ENCODE results near the gene CEP128.
A peak's percentile ranks its signal among the peaks of the same experiment; 100 is the strongest.

The CEP128 gene

GRCh38 chr14:80713076-80713850 is 228.3 kb downstream of the CEP128 start:
- H3K9me3 Mint-ChIP-seq: no peaks in the 10 kb centered on the region
- no peak overlapping the region for H3K4me3 Mint-ChIP-seq
- no peaks in the 10 kb centered on the region for H3K27me3 Mint-ChIP-seq
- H3K4me1 Mint-ChIP-seq: peaks cover 5% of the 10 kb centered on the region
- peaks cover 5% of the 10 kb centered on the region for H3K36me3 Mint-ChIP-seq
- peak overlapping the region; percentile 19 for H3K27ac Mint-ChIP-seq

DNA sequence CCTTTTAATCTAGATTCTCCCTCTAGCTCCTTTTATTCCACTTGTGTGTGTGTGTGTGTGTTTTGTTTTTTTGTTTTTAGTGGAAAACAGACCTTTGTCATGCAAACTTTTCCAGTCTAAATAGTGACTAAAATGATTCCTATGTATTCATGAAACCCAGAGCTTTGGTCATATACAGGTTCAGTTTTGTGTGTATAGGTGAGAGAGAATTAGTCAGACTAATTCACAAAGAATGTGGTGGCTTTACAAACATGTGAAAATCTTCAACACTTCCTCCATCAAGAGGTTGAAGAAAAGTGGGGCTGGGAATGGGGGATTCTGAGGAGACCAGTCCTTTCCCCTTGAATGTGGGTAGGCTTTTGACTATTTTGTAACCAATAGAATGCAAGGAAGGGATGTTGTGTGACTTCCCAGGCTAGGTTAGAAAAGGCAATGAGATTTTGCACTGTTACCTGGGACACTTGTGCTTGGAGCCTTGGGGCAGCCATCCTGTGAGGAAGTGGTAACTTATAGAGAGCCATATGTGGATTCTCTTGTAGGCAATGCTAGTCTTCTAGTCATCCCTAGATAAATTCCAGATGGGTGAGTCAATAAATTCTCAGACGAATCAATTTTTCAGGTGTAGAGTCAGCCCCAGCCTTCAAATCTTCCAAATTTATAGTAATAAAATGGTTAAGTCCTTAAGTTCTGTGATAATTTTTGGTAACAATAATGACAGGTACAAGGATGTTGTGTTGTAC is 236.1 kb downstream of the CEP128 start:
- H3K27me3 Mint-ChIP-seq: no peaks in the 10 kb centered on the region
- peaks cover 1% of the 10 kb centered on the region for H3K36me3 Mint-ChIP-seq
- H3K27ac Mint-ChIP-seq: no peak overlapping the region
- no peaks in the 10 kb centered on the region for H3K4me1 Mint-ChIP-seq
- H3K4me3 Mint-ChIP-seq: no peak overlapping the region
- no peaks in the 10 kb centered on the region for H3K9me3 Mint-ChIP-seq

DNA sequence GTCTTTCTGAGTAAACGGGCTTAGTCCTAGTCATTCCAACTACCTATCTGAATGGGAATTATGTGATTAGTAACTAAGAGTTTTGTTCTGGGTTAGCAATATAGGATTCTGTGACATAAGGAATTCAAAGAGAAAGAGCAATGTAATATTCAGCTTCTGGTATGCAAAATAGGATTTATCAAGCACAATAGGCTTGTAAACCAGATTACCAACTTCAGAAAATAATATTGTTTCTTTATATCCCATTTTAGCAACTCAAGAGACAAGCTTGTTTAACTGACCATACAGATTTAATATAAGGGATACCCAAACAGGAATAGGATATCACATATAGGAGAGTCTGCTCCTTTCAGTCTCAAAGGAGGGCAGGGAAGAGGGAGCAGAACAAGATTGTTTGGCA is 240.9 kb downstream of the CEP128 start:
- no peaks in the 10 kb centered on the region for H3K27me3 Mint-ChIP-seq
- H3K4me1 Mint-ChIP-seq: no peaks in the 10 kb centered on the region
- H3K36me3 Mint-ChIP-seq: peaks cover 1% of the 10 kb centered on the region
- H3K9me3 Mint-ChIP-seq: no peaks in the 10 kb centered on the region
- H3K27ac Mint-ChIP-seq: no peak overlapping the region
- H3K4me3 Mint-ChIP-seq: no peak overlapping the region

GRCh38 chr14:80699861-80700260 is 241.7 kb downstream of the CEP128 start:
- Mint-ChIP-seq H3K27me3 (no peaks in the 10 kb centered on the region), H3K27ac (no peak overlapping the region), H3K4me3 (no peak overlapping the region), H3K9me3 (no peaks in the 10 kb centered on the region), H3K4me1 (no peaks in the 10 kb centered on the region), H3K36me3 (peaks cover 1% of the 10 kb centered on the region)

DNA sequence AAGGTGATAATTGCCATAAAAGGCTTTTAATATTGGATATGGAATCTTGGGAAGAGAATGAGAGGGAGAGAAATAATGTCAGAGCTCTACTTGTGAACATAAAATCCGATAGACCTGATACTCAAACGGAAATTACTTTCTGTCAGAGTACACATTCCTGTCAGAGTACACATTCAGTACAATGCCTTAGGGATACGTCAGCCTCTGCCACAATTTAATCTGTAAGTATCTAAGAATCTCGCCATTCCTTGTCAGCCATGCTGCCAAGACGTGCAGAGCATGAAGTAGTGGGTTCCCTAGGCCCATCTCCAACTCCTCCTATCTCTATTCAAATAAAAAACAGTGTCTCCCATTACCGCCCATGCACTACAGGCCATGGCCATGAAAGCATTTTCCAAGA is 242.6 kb downstream of the CEP128 start:
- H3K4me3 Mint-ChIP-seq: no peak overlapping the region
- H3K36me3 Mint-ChIP-seq: peaks cover 1% of the 10 kb centered on the region

DNA sequence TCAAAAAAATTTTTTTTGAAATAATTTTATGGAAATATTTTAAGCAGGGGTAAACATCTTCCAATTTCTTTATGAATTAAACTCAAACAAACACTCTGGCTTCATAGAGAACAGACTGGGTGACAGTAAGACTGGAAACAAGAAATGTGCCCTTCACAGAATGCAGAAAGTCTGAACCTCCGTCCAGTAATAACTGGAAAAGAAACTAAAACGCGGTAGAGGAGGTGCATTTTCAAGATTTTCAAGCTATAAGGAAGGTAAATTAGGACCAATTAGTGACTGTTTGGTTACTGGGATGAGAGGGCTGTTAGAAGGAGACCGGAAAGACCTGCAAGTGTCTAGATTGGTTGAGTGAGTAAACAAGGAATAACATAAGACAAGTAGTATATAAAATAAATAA is 245.7 kb downstream of the CEP128 start:
- no peaks in the 10 kb centered on the region for H3K36me3 Mint-ChIP-seq
- H3K9me3 Mint-ChIP-seq: no peaks in the 10 kb centered on the region
- no peaks in the 10 kb centered on the region for H3K4me1 Mint-ChIP-seq
- no peak overlapping the region for H3K27ac Mint-ChIP-seq
- no peak overlapping the region for H3K4me3 Mint-ChIP-seq
- H3K27me3 Mint-ChIP-seq: no peaks in the 10 kb centered on the region

More for the DNA sequence above, 242.6 kb downstream of the CEP128 start:
- Mint-ChIP-seq H3K9me3 (no peaks in the 10 kb centered on the region), H3K27ac (no peak overlapping the region), H3K4me1 (no peaks in the 10 kb centered on the region), H3K27me3 (no peaks in the 10 kb centered on the region)

DNA sequence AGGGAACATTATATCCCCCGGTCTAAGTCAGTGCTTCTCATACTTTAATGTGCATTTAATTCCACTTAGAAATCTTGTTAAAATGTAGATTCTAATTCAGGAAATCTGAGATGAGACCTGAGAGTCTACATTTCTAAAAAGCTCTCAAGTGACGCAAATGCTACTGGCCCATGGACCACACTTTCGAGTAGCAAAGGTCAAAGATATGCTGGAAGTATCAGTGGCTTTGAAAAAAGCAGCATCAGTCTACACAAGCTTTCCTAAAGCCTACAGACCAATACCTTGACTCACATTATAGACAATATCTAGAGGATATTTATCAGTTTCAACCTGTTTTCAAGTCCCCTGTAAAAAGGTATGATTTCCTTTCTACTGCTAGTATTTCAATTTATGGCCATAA is 248.6 kb downstream of the CEP128 start:
- H3K36me3 Mint-ChIP-seq: no peaks in the 10 kb centered on the region
- no peak overlapping the region for H3K27ac Mint-ChIP-seq
- no peaks in the 10 kb centered on the region for H3K27me3 Mint-ChIP-seq
- no peaks in the 10 kb centered on the region for H3K9me3 Mint-ChIP-seq
- H3K4me1 Mint-ChIP-seq: no peaks in the 10 kb centered on the region
- no peak overlapping the region for H3K4me3 Mint-ChIP-seq

GRCh38 chr14:80681651-80682050 is 259.9 kb downstream of the CEP128 start:
- H3K36me3 Mint-ChIP-seq: peaks cover 27% of the 10 kb centered on the region
- H3K4me1 Mint-ChIP-seq: no peaks in the 10 kb centered on the region
- H3K4me3 Mint-ChIP-seq: no peak overlapping the region
- no peaks in the 10 kb centered on the region for H3K27me3 Mint-ChIP-seq
- no peak overlapping the region for H3K27ac Mint-ChIP-seq
- H3K9me3 Mint-ChIP-seq: peaks cover 37% of the 10 kb centered on the region

DNA sequence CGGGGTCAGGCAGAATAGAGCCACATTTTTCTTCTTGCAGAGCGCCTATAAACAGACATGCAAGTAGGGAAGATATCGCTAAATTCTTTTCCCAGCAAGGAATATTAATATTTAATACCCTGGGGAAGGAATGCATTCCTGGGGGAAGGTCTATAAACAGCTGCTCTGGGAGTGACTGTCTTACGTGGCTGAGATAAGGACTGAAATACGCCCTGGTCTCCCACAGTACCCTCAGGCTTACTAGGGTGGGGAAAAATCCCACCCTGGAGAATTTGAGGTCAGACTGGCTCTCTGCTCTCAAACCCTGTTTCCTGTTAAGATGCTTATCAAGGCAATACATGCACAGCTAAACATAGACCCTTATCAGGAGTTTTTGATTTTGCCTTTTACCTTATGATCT is 262.3 kb downstream of the CEP128 start:
- H3K27me3 Mint-ChIP-seq: no peaks in the 10 kb centered on the region
- H3K4me3 Mint-ChIP-seq: no peak overlapping the region
- peaks cover 23% of the 10 kb centered on the region for H3K36me3 Mint-ChIP-seq
- no peak overlapping the region for H3K27ac Mint-ChIP-seq
- H3K9me3 Mint-ChIP-seq: peaks cover 35% of the 10 kb centered on the region
- no peaks in the 10 kb centered on the region for H3K4me1 Mint-ChIP-seq

DNA sequence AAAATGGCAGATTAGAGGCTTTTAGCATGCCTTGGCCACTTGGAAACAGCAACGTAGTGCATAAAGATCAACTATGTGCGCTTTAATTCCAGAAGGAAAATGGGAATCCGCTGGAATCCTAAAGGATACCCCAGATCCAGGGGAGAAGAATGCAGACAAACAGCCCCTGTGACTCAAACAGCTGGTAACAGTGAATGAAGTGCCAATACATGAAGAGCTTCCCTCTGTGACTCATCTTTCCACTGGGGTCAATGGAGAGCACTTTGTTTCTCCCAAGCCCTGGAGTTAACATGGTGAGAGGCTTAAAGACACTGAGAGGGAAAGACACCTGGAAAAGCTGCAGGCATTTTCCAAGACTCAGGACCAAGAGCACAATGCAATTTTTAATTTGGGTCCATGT is 263.1 kb downstream of the CEP128 start:
- peaks cover 22% of the 10 kb centered on the region for H3K36me3 Mint-ChIP-seq
- H3K4me3 Mint-ChIP-seq: no peak overlapping the region
- H3K27ac Mint-ChIP-seq: no peak overlapping the region
- peaks cover 27% of the 10 kb centered on the region for H3K9me3 Mint-ChIP-seq
- H3K4me1 Mint-ChIP-seq: no peaks in the 10 kb centered on the region
- no peaks in the 10 kb centered on the region for H3K27me3 Mint-ChIP-seq

DNA sequence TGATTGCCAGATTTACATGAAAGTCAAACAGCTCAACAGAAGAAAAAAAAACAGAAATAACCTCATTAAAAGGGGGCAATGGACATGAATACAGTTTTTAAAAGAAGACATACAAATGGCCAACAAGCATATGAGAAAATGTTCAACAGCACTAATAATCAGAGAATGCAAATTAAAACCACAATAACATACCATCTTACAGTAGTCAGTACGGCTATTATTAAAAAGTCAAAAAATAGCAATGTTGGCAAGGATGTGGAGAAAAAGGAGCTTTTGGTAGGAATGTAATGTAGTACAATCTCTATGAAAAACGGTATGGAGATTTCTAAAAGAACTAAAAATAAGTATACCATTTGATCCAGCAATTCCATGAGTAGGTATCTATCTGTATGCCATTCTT is 272.1 kb downstream of the CEP128 start:
- Mint-ChIP-seq H3K36me3 (peaks cover 24% of the 10 kb centered on the region), H3K9me3 (peaks cover 24% of the 10 kb centered on the region), H3K4me3 (no peak overlapping the region), H3K27ac (no peak overlapping the region), H3K4me1 (no peaks in the 10 kb centered on the region), H3K27me3 (no peaks in the 10 kb centered on the region)

- Mint-ChIP-seq H3K27ac (no peak overlapping the region), H3K4me1 (no peaks in the 10 kb centered on the region), H3K4me3 (no peak overlapping the region), H3K9me3 (peaks cover 21% of the 10 kb centered on the region), H3K36me3 (peaks cover 23% of the 10 kb centered on the region), H3K27me3 (no peaks in the 10 kb centered on the region)
These were observed 277.0 kb downstream of the CEP128 start for GRCh38 chr14:80664576-80664975.

DNA sequence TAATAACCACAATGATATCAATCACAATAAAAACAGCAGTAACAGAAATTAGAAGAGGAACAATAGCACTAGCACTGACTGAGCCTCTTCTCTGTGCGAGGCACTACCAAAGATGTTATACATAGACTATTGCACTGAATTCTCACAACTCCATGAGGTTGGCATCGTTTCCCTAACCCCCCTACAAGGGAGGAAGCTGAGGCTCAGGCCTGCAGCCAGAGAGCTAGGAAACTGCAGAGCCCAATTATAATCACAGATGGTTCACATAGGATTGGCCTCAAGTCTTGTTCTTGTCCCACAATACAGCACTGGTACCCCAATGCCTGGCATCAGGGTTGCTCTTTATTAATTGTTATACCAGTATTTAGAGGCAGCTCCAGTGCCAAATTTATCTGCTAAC is 278.0 kb downstream of the CEP128 start:
- Mint-ChIP-seq H3K4me1 (no peaks in the 10 kb centered on the region), H3K27ac (no peak overlapping the region), H3K9me3 (peaks cover 11% of the 10 kb centered on the region), H3K4me3 (no peak overlapping the region), H3K36me3 (peaks cover 18% of the 10 kb centered on the region), H3K27me3 (no peaks in the 10 kb centered on the region)

- no peaks in the 10 kb centered on the region for H3K27me3 Mint-ChIP-seq
- H3K4me3 Mint-ChIP-seq: no peak overlapping the region
- no peaks in the 10 kb centered on the region for H3K4me1 Mint-ChIP-seq
- peaks cover 8% of the 10 kb centered on the region for H3K36me3 Mint-ChIP-seq
- no peaks in the 10 kb centered on the region for H3K9me3 Mint-ChIP-seq
- H3K27ac Mint-ChIP-seq: no peak overlapping the region
These were observed 281.8 kb downstream of the CEP128 start for GRCh38 chr14:80659783-80660182.

DNA sequence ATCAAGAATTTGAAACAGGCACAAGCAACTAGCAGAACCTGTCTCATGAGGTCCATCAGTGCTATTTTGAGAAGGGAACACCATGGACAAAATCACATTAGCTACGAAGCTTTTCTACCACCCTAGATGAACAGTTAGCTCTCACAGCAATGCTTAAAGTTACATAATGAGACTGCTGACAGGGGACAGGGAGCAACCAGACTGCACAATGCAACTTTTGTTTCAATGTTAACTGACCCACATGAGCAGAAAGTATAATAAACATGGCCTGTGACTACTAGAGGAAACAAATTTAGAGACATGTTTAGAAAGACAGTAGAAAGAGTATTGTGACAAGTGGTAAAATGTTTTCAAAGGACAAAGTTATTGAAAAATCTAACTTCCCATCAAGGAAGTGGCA is 282.8 kb downstream of the CEP128 start:
- Mint-ChIP-seq H3K9me3 (peaks cover 5% of the 10 kb centered on the region), H3K4me3 (no peak overlapping the region), H3K36me3 (peaks cover 10% of the 10 kb centered on the region), H3K4me1 (no peaks in the 10 kb centered on the region), H3K27ac (no peak overlapping the region), H3K27me3 (no peaks in the 10 kb centered on the region)

- H3K27me3 Mint-ChIP-seq: no peaks in the 10 kb centered on the region
These were observed 283.4 kb downstream of the CEP128 start for GRCh38 chr14:80658155-80658554.

More at GRCh38 chr14:80658155-80658554, 283.4 kb downstream of the CEP128 start:
- peaks cover 6% of the 10 kb centered on the region for H3K9me3 Mint-ChIP-seq
- H3K36me3 Mint-ChIP-seq: peaks cover 11% of the 10 kb centered on the region
- H3K27ac Mint-ChIP-seq: no peak overlapping the region
- no peak overlapping the region for H3K4me3 Mint-ChIP-seq
- no peaks in the 10 kb centered on the region for H3K4me1 Mint-ChIP-seq
